HG03460 (cell line): ENCODE data around the gene TLR4.

Experiments
- ATAC-seq: cut with Tn5 transposase; IDR thresholded peaks from one replicate; pipeline ENCODE4 v1.9.1; 2021; ENCODE audit not compliant: unreplicated experiment

TLR4 gene

GRCh38 chr9:117744369-117744768 lies 40.2 kb downstream of the TLR4 start:
- no peak for ATAC-seq

GRCh38 chr9:117744856-117745389 lies 40.7 kb downstream of the TLR4 start:
- ATAC-seq, result no peak

- no peak for ATAC-seq
Measured at GRCh38 chr9:117745598-117745997, 41.4 kb downstream of the TLR4 start.

GRCh38 chr9:117746263-117746662 lies 42.1 kb downstream of the TLR4 start:
- ATAC-seq, result no peak

- no peak for ATAC-seq
Measured at GRCh38 chr9:117747386-117747970, 43.3 kb downstream of the TLR4 start.

- no peak for ATAC-seq
Measured at GRCh38 chr9:117750401-117750800, 46.2 kb downstream of the TLR4 start.

- ATAC-seq, result no peak
Measured at GRCh38 chr9:117752894-117753293, 48.7 kb downstream of the TLR4 start.

GRCh38 chr9:117757561-117758190 lies 53.5 kb downstream of the TLR4 start:
- no peak for ATAC-seq

- no peak for ATAC-seq
Measured at GRCh38 chr9:117763314-117763713, 59.1 kb downstream of the TLR4 start.

- no peak for ATAC-seq
Measured at GRCh38 chr9:117768750-117769395, 64.7 kb downstream of the TLR4 start.

- no peak for ATAC-seq
Measured at GRCh38 chr9:117771136-117771535, 66.9 kb downstream of the TLR4 start.

- ATAC-seq, result no peak
Measured at GRCh38 chr9:117772960-117773359, 68.8 kb downstream of the TLR4 start.
